Activated CD4-positive, alpha-beta T cell treated with anti-CD3 and anti-CD28 coated beads for 1 hour (primary cell): ENCODE data around the gene ENPP1.
A peak's percentile ranks its signal among the peaks of the same experiment; 100 is the strongest.

Experiments
- DNase-seq: peaks from one replicate; pipeline ENCODE4 v3.0.0-alpha.2; 2020

The ENPP1 gene

GRCh38 chr6:131807644-131808459 lies at the start of gene ENPP1:
ENPP1 (plus strand) TSS chr6:131808020; CDS start chr6:131808036, 16 bp downstream.
- DNase-seq = peak; percentile 17

DNA sequence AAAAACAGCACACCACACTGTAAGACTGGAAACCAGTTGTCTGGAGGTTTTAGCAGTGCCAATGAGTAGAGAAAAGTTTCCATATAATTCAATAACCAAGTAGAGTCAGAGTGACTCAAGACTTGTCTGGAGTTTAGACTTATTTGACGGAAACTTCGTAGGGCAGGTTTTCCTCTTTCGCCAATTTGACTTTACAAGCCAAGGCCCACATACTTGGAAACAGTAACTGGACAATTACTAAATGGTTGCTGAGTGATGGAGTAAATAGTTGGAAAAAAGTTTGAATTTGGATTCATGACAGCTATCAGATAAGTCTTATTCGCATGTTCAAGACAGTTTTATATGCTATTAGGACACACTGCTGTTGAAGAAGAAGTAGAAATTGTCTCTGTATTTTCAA lies 48.9 kb upstream of the ENPP1 start:
- DNase-seq = no peak

GRCh38 chr6:131761060-131761761 lies 46.6 kb upstream of the ENPP1 start:
- DNase-seq = no peak

DNA sequence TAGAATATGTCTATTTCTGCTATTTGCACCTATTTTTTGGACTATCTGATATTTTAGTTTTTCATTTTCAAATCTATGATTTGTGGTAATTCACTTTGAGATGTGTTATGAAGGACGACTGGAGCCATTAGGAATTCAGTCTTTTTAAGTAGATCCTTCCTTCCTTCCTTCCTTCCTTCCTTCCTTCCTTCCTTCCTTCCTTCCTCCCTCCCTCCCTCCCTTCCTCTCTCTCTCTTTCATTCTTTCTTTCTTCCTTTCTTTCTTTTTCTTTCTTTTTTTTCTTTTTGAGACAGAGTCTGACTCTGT lies 46.1 kb upstream of the ENPP1 start:
- no peak for DNase-seq

DNA sequence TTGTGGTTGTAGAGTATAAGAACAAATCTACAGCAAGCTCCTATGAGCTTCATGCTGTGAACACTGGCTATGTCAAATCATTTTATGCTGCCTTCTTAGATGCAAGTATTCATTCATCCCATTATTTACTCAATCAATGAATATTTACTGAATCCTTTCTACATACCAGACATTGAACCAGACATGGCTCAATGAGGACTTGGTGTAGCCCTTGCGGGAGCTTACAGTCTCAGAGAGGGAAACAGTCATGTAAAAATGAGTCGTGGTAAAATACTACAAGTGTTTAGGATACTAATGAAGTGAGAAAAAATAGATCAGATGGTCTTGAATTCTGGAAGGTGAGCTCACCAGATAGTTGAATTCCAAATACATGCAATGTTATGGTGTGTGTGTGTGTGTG lies 44.8 kb upstream of the ENPP1 start:
- DNase-seq = no peak

GRCh38 chr6:131763749-131764148 lies 44.1 kb upstream of the ENPP1 start:
- no peak for DNase-seq

GRCh38 chr6:131764350-131764749 lies 43.5 kb upstream of the ENPP1 start:
- DNase-seq = no peak

DNA sequence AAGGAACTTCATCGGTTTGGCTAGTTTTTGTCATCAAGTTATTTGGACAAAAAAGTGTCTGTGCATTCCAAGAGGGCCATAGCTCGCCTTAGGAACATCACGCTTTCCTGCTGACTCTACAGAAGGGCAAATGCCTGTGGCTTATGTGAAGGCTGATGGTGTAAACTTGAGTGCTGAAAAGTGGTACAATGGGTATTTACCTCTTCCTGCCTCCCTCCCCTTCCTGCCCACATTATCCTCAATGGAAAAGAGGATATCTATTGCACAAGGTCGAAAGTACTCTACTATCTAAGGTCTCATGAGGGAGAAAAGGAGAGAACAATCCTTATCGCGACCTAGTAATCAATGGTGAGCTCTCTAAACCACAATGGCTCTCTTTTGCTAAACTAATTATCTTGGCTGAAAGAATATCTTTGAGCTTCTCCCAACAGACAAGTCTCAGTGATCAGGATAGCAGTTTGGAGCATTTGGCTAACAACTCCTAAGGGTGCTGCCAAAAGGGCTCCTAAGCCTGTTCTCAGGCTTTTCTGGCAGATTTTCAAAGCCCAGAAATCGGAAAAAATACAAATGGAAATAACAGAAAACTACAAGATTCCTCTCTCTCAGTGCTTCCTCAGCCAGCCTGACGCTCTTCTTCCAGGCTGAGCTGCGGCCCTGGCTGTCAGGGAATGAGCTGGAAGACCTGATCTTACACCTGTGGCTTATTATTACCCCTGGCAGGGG lies 42.6 kb upstream of the ENPP1 start:
- no peak for DNase-seq

- DNase-seq = no peak
Observed at GRCh38 chr6:131765804-131766135, 42.0 kb upstream of the ENPP1 start.

DNA sequence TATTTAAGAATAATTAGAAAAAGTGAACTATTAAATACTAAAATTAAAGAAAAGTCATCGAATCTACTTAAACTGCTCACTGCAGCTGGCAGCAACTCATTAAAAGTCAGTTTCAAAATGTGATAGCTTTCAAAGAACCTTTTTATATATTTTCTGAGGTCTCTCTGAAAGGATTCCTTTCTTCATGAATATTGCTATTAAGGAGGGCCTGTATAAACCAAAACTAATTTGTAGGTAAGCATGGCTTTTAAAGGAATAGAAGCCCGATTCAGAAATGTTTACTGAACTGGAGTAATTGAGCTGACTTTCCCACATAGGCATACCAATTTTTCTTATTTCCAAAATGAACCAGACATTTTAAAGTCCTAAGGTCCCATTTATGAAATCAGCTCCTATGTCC lies 41.2 kb upstream of the ENPP1 start:
- no peak for DNase-seq

DNA sequence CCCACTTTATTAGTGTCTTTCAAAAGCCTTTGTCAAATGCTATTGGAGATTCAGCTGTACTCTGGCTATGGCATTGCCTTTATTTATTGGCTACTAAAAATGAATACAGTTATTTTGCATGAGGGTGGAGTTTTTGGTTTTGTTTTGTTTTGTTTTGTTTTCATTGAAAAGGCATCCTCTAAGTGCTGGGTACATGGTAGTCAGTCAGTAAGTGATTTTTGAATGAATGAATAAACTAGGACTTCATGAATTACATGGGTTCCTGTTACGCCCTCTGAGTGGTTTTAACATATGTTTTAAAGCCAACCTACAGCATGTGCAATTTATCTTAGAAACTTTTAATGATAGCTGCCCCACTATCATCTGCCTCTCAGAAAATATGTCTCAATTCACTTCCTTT lies 38.9 kb upstream of the ENPP1 start:
- DNase-seq = no peak

GRCh38 chr6:131769385-131770141 lies 38.3 kb upstream of the ENPP1 start:
- no peak for DNase-seq

DNA sequence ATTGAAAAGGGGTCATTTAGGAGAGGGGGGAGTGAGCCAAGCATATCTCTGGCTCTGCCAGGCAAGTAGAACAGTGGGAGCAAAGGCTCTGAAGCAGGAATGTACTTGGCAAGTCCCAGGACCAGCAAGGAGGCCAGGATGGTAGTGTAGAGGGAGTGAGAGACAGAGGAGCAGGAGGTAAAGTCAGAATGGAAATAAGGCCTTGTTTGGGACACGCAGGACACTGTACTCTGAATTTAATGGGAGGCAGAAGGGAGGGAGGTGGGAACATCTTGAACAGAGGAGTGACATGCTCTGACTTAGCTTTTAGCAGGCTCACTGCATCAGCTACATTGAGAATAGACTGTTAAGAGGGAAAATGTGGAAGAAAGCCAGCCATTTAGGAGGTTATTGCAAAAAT lies 37.0 kb upstream of the ENPP1 start:
- DNase-seq = no peak

DNA sequence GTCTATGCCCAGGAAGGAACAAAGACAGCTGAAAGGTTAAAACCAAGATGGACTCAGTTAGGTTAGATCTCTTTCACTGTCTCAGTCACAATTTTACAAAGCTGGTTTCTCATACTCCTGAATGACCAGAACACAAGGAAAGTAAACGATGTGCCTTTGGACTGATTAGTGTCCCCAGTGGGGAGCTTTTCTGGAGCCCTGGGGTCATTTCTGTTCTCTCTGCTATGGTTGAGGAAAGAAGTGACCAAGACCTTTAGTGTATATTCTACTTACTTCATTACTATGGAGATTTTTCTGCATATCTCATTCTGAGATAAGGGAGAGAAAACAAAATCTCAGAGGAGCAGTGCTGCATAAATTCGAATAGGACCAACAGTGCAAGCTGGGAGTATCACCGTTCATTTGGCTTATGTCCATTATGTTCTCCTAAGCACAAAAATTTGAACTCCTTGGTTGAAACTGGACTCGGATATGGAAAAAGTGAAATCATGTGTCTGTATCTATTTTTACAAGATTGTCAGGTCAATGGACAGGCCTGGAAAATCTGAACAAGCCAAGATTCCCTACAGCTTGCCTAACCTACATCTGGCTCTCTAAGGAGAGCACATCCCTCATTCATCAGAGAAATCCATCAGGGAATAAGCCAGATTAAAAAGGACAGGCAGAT lies 34.4 kb upstream of the ENPP1 start:
- no peak for DNase-seq

DNA sequence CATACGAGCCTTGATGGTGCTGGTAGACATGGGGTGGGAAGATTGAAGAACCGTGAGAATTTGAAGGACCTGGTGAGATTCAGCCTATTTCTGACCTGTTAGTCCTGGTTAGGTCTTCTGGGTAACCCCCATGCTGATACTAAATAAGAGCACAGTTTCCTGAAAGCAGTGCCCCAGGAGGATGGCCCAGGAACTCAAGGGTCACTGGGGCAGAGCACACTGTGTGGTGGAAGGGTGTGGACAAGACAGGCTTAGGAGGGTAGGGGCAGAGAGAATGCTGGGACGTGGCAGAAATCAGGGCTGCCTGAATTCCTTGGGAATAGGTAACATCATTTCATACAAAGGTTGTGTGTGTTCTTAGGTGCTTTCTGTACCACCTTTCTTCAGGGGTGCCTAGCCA lies 31.9 kb upstream of the ENPP1 start:
- no peak for DNase-seq

DNA sequence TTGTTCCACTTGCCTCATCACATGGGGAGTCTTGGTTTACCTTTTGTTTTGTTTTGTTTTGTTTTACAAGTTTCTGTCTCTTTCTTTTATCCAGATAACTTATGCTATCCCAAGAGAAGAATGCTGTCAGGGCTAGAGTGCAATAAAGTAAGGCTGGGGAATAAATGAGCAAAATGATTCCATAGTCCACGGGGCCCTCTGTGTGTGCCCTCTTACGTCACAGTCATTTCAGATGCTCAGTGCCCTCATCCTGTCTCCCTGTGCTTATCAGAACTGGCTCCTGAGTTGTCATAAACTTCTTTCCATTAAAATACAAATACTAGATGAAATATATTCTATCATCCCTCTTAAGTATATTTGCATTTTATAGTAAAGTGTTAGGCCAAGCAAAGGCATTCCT lies 30.8 kb upstream of the ENPP1 start:
- no peak for DNase-seq

DNA sequence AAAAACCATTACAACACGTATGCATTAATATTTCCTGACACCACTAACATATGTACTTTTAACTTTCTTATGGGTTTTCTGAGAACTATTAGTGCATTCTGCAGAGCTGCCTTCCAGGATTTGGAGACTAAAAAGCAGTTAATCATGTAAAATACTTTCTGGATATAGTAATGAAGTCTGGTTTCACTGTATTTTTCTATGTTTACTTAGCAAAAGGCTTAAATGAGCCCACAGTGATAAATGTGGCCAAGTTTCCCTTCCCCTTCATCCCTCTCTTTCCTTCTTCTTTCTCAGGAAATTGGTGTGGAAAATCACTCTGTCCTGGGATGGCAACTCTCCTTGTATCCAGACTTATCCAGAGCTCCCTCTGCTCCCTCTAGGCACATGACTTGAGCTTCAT lies 29.7 kb upstream of the ENPP1 start:
- no peak for DNase-seq

- no peak for DNase-seq
Observed at GRCh38 chr6:131779304-131779703, 28.5 kb upstream of the ENPP1 start.

DNA sequence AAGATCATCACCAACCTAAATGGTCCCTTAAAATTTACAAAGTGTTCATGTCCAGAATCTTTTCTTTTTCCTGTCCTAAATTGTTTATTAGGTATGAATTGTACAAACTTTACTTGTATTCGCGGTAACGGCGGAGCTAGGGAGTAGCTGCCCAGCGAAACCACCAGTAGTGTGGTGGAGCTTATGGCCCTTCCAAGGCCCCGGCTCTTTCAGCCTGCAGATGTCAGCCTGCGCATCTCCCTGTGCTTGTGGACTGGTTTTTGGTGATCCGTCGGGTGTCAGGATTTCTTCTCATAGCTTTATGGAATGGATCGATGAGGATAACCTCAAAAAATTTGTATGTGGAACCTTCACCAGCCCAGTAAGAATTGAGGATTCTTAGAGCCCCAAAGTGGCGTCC lies 27.2 kb upstream of the ENPP1 start:
- DNase-seq = no peak

DNA sequence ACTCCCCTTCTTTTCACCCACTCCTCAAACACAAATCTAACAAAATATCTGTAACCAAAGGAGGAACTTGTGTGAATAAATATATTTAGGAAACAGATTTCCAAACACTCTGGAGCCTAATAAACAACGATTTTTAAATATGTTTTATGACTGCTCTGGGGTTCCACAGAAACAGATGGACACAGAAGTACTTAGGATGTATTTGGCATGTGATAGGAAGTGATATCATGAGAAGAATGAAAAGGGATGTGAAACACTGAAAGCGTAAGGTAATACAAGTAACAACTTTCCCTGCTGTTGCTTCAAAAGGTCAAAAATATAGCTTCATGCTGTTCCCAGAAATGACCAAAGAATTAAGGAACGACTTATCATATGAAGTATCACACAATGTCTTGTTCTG lies 26.1 kb upstream of the ENPP1 start:
- DNase-seq = no peak

DNA sequence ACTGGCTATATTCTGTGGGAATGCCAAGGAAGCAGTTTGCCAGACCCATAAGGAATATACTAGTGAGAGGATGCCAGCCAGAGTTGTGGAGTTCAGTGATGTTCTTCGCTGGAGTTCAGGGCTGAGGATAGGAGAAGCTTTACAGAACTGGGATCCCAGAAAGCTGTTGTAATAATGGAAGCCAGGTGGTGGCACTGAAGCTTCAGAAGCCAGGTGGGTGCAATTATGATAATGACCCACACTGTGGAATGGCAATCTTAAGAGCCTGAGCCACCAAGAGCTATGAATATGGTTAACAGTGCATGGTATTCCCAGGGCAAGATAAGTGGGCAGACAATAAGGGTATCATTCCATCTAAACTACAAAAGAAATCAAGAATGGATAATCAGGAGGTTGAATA lies 25.1 kb upstream of the ENPP1 start:
- no peak for DNase-seq

GRCh38 chr6:131784561-131784960 lies 23.3 kb upstream of the ENPP1 start:
- DNase-seq = no peak

- DNase-seq = no peak
Observed at GRCh38 chr6:131787079-131787478, 20.7 kb upstream of the ENPP1 start.
